Embryonic facial prominence (tissue), 1 donor: ENCODE data around the gene ZNF578.
"Not testable (repeated sequence)": the region's sequence is repeated elsewhere in the genome, so short reads cannot be mapped to it uniquely, and the experiment has no call there.

Source experiments
- DNase-seq: peaks from one replicate; pipeline ENCODE4 v3.0.0-alpha.2; 2016; ENCODE audit errors: extremely low spot score

Gene ZNF578

GRCh38 chr19:52453324-52454094, at the start of gene ZNF578:
Gene ZNF578 (plus strand): TSS chr19:52453553. CDS start chr19:52501846, 48,293 bp downstream.
- DNase-seq: peak; percentile 86

GRCh38 chr19:52410276-52410675, 43.1 kb upstream of the ZNF578 start:
- DNase-seq: no peak

- DNase-seq: no peak
Observed at GRCh38 chr19:52415711-52416110, 37.6 kb upstream of the ZNF578 start.

GRCh38 chr19:52428937-52429336, 24.4 kb upstream of the ZNF578 start, which contains the start of gene ZNF534:
Gene ZNF534 (plus strand): TSS chr19:52429148. CDS start chr19:52431475, 2,327 bp downstream.
- no peak for DNase-seq

DNA sequence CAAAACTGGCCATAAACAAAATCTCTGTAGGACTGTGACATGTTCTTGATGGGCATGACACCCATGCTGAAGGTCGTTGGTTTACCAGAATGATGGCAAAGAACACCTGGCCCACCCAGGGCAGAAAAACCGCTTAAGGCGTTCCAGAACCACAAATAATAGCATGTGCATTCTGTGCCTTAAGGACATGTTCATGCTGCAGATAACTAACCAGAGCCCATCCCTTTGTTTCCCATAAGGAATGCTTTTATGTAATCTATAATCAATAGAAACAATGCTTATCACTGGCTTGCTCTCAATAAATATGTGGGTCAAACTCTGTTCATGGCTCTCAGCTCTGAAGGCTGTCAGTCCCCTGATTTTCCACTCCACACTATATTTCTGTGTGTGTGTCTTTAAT, 11.2 kb upstream of the ZNF578 start:
- DNase-seq: no peak

DNA sequence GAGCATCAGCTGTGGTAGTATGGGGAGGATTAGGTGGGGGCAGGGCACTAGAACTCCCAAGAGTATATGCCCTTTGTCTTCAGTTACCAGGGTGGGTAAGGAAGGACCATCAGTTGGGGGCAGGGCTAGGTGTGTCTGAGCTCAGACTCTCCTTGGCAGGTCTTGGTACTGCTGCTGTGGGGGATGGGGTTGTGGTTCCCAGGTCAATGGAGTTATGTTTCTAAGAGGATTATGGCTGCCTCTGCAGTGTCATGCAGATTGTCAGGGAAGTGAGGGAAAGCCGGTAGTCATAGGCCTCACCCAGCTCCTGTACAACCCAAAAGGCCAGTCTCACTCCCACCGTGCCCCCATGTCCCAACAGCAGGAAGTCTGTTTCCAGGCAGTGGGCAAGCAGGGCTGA, 8.8 kb upstream of the ZNF578 start:
- DNase-seq: no peak

- DNase-seq: no peak
Observed at GRCh38 chr19:52451241-52451640, 2.1 kb upstream of the ZNF578 start.

- DNase-seq: no peak
Observed at GRCh38 chr19:52464798-52465470, 11.6 kb downstream of the ZNF578 start.

DNA sequence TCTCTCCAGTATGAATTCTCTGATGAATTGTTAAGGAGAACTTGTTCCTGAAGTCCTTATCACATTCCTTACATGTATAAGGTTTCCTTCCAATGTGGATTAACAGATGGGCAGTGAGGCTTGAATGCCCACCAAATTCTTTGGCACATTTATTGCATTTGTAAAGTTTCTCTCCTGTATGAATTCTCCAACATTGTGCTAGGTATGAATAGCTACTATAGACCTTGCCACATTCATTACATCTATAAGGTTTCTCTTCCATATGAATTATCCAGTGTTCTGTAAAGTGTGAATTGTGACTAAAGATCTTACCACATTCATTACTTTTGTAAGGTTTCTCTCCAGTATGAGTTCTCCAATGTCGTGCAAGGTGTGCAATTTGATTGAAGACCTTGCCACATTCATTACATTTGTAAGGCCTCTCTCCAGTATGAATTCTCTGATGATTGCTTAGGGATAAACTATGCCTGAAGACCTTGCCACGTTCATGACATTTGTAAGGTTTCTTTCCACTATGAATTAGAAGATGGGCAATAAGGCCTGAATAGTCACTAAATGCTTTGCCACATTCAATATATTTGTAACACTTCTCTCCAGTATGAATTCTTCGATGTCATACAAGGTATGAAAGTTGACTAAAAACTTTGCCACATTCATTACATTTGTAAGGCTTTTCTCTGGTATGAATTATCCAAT, 20.4 kb downstream of the ZNF578 start:
- DNase-seq: no peak

- DNase-seq: no peak
Observed at GRCh38 chr19:52474351-52475127, 21.2 kb downstream of the ZNF578 start.

DNA sequence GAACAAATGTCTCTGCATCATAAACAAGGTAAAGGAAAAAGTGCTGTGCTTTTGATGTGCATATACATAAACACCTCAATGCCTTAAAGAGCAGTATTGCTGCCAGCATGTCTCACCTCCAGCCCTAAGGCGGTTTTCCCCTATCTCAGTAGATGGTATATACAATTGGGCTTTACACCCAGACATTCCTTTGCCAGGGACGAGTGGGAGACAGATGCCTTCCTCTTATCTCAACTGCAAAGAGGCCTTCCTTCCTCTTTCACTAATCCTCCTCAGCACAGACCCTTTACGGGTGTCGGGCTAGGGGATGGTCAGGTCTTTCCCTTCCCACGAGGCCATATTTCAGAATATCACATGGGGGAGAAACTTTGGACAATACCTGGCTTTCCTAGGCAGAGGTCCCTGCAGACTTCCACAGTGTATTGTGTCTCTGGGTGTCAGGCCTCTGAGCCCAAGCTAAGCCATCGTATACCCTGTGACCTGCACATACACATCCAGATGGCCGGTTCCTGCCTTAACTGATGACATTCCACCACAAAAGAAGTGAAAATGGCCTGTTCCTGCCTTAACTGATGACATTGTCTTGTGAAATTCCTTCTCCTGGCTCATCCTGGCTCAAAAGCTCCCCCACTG, 30.9 kb downstream of the ZNF578 start:
- not testable (repeated sequence) for DNase-seq

DNA sequence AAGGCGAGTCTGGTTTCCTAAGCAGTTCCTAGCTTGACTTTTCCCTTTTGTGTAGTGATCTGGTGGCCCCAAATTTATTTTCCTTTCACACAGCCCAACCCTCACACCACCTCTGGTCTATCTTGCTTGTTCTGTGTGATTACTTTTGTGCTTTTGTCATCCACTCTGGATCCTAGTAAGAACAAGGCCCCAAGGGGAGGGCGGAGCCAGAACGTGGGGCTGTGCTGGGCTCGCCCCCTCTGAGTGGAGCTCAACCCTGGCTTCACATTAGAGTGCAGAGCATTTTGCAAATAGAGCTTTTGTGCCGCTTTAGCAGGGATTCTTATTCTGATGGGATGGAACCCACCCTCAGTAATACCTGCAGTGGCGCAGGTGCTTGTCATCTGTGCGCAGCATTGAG, 31.7 kb downstream of the ZNF578 start:
- DNase-seq: not testable (repeated sequence)

GRCh38 chr19:52485561-52486240, 32.3 kb downstream of the ZNF578 start:
- not testable (repeated sequence) for DNase-seq

DNA sequence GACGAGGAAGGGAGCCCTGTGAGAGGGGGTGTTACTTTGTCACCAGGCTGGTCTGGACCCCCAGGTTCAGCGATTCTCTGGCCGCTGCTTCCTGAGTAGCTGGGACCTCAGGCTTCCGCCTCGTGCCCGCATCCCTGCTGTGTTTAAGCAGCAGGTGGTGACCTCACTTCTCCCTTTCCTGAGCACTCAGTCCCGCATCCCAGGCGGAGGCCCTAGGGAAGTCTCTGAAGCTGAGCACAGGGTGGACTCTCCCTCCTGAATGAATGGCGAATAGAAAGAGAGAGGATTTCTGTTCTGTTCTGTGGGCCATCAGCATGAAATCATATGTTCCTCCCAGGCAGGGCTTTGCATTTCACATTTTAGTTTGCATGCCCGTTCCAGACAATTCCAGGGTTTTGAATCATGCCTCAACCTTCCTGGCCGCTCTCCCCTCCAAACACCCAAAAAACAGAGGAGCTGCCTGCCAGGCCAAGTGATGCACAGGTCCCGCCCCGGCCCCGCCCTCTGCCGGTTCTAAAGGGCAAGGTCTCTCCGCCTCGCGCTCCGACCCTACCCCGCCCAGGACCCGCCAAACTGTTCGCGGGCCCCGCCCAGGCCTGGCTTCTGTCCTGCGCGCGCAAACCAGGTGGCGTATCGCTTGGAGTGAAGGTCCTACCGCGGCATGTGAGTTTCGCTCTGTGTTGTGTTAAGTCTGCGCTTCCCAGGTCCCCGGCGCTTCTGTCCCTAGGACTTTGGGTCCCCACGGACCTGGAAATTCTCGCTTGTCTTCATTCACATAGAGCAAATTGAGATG, 39.0 kb downstream of the ZNF578 start:
- DNase-seq: no peak

GRCh38 chr19:52492994-52493470, 39.7 kb downstream of the ZNF578 start:
- DNase-seq: no peak

GRCh38 chr19:52494518-52494917, 41.2 kb downstream of the ZNF578 start:
- DNase-seq: no peak

- DNase-seq: no peak
Observed at GRCh38 chr19:52498571-52498970, 45.2 kb downstream of the ZNF578 start.

DNA sequence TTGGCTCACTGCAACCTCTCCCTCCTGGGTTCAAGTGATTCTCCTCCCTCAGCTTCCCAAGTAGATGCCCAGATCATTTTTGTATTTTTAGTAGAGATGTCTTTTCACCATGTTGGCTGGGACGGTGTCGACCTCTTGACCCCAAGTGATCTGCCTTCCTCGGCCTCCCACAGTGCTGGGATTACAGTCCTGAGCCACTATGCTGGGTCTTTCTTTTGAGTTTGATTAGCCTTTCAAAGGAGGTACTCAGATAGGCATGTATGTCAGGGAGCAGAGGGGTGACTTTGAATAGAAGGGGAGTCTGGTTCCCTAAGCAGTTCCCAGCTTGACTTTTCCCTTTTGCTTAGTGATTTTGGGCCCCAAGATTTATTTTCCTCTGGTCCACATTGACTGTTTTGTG, 47.1 kb downstream of the ZNF578 start:
- not testable (repeated sequence) for DNase-seq

DNA sequence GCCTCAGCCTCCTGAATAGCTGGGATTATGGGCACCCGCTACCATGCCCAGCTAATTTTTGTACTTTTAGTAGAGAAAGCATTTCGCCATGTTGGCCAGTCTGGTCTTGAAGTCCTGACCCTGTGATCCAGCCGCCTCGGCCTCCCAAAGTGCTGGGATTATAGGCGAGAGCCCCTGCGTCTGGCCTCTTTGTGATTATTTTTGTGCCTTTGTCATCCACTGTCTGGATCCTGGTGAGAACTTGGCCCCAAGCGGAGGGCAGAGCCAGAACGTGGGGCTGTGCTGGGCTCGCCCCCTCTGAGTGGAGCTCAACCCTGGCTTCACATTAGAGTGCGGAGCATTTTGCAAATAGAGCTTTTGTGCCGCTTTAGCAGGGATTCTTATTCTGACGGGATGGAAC, 47.6 kb downstream of the ZNF578 start:
- not testable (repeated sequence) for DNase-seq

DNA sequence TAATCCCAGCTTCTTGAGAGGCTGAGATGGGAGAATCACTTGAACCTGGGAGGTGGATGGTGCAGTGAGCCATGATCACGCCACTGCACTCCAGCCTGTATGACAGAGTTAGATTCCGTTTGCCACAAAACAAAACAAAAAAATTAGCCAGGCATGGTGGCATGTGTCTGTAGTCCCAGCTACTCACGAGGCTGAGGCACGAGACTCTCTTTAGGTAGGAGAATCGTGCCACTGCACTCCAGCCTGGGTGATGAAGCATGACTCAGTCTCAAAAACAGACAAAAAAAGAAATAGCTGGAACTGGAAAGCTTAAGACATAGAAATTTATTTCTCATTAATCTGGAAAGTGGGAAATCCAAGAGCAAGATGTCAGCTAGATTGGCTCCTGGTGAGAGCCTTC, 53.9 kb downstream of the ZNF578 start:
- DNase-seq: no peak
